ENCODE data around the gene SNTB2.

DNA sequence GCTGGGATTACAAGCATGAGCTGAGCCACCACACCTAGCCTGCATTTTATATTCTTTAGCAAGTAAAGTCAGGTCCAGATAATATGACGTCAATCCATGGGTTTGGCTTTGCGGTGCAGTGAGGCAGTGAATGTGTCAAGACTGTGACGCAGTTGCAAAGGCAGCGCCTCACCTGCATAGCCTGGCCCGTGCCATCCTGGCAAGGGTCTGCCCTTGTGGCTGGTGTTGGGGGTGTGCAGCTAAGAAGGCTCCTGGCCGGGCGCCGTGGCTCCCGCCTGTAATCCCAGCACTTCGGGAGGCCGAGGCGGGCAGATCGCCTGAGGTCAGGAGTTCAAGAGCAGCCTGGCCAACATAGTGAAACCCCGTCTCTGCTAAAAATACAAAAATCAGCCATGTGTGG lies 136.5 kb downstream of the SNTB2 start:
- TF ChIP-seq CTCF (IDR thresholded peaks at IDR 0.05) (no peak), POLR2A (IDR thresholded peaks at IDR 0.05) (no peak)

All from prostate gland (tissue), 2 donors.